NCI-H1417 (cell line): ENCODE measurements around the gene PLA2G12B.
"Not testable (repeated sequence)": the region's sequence is repeated elsewhere in the genome, so short reads cannot be mapped to it uniquely, and the experiment has no call there.

Experiments
- DNase-seq, 3 experiments: peaks; one replicate each; lab custom pipeline; 2025; lab: John Stamatoyannopoulos, UW

PLA2G12B gene, protein sequence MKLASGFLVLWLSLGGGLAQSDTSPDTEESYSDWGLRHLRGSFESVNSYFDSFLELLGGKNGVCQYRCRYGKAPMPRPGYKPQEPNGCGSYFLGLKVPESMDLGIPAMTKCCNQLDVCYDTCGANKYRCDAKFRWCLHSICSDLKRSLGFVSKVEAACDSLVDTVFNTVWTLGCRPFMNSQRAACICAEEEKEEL

DNA sequence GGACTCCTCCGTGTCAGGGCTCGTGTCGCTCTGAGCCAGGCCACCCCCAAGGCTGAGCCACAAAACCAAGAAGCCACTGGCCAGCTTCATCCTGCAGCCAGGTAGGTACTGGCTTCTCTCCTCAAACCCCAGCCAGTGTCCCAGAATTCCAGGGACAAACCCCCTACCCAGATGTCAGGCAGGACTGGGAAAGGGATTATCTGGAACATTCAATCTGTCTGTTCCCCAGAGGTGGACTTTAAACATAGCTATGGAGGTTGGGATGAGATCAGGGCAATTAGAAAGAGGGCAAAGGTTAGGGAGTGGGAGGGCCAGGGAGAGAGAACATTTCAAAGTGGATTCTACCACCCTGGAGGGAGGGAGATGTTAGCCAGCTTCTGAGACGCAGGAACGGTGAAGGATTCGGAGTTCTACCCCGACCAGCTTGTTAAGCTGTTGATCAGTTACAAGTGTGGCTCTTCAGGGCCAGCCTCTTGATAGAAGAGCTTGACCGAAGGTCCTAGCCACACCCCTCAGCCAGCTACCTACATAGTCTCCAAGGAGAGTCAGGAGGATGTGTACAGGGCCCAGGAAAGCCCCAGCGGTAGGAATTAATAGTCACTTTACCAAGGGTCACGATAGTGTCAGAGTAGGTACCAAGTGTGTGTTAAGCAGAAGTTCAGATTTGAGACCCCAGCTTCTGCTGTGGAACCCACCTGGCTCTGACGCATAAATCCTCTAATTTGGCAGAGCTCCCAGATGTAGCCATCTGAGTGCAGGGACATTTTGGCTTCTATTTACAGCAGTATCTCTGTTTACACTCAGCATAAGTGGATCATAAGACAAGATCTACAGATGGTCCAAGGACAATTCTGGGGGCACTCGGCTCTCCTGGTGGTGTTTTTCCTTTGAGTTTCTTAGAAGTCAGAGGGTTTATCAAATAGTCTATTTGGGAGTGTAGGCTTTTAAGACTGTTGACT is at the start of gene PLA2G12B:
Gene PLA2G12B (minus strand): TSS at position 211 of the 959 bp plus-strand sequence. CDS start 121 bp downstream, at position 90.
- peak; percentile 3 to 62 (median 52) for DNase-seq

DNA sequence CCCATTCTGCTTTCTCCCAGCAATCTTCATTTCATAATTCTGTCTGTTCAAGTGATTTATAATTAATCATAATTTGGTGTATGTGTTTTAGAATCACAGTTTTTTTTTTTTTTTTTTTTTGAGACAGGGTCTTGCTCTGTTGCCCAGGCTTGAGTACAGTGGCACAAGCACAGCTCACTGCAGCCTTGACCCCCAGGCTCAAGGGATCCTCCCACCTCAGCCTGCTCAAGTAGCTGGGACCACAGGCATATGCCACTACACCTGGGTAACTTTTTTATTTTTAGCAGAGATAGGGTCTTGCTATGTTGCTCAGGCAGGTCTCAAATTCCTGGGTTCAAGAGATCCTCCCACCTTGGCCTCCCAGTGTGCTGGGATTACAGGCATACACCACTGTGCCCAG is 49.2 kb upstream of the PLA2G12B start:
- DNase-seq = no peak

GRCh38 chr10:73000973-73001372 is 46.4 kb upstream of the PLA2G12B start:
- no peak for DNase-seq

- no peak for DNase-seq
Measured at GRCh38 chr10:72997099-72997498, 42.5 kb upstream of the PLA2G12B start.

DNA sequence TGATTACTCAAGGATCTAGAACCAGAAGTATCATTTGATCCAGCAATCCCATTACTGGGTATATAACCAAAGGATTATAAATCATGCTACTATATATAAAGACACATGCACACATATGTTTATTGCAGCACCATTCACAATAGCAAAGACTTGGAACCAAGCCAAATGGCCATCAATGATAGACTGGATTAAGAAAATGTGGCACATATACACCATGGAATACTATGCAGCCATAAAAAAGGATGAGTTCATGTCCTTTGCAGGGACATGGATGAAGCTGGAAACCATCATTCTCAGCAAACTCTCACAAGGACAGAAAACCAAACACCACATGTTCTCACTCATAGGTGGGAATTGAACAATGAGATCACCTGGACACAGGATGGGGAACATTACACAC is 40.9 kb upstream of the PLA2G12B start:
- not testable (repeated sequence) for DNase-seq

DNA sequence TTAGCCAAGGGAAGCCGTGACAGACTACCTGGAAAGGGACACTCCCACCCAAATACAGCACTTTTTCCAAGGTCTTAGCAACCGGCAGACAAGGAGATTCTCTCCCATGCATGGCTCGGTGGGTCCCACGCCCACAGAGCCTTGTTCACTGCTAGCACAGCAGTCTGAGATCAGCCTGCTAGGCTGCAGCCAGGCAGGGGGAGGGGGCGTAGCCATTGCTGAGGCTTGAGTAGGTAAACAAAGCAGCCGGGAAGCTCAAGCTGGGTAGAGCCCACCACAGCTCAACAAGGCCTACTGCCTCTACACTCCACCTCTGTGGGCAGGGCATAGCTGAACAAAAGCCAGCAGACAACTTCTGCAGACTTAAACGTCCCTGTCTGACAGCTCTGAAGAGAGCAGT is 35.2 kb upstream of the PLA2G12B start:
- DNase-seq = not testable (repeated sequence)

- not testable (repeated sequence) for DNase-seq
Measured at GRCh38 chr10:72984618-72985017, 30.0 kb upstream of the PLA2G12B start.

DNA sequence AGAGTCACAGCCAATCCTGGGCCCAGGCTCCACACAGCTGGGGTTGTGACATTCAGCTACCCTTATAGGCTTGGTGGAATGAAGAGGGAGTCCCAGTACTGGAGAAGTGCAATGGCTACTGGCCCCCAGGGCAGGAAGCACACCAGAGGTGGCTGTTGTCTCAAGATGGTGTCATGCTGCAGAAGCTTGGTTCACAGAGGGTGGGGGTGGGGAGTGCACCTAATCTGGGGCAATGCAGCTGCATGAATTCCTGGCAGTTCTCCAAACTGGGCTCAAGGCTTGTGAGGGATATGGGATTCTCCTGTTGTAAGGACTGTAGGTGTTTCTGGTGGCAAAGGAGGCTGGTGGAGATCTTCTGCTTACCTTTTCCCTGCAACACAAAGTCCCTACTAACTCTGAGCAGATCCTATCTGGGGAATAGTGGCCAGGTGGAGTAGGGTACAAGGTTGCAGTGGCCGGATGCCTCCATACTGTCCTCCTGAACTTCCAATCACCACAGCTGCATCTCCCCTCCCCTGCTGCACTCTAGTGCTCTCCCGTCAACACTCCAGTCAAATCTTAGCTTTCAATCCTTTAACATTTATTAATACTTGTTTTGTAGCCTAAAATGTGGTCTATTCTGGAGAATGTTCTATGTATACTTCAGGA is 27.4 kb upstream of the PLA2G12B start:
- DNase-seq = peak in 1 of 3 experiments; percentile 1

GRCh38 chr10:72981028-72981881 is 26.6 kb upstream of the PLA2G12B start:
- no peak for DNase-seq

DNA sequence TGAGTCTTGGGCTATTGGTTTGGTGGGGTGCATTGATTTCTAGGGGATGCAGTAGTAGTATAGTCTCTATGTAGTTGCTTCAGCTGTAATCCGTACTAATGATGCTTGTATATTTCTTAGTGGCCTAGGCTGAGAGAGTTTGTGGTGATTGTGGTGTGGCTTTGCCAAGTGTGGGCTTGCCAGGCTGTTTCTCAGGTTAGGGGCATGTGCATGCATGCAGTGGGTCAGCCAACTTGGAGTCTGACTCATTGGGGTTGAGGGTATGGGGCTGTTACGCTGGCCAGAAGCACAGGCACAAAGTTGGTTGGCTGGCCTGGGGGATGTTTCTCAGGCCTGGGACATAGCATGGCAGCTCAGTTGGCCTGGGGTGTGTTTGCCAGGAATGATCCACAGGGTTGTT is 25.7 kb upstream of the PLA2G12B start:
- no peak for DNase-seq

DNA sequence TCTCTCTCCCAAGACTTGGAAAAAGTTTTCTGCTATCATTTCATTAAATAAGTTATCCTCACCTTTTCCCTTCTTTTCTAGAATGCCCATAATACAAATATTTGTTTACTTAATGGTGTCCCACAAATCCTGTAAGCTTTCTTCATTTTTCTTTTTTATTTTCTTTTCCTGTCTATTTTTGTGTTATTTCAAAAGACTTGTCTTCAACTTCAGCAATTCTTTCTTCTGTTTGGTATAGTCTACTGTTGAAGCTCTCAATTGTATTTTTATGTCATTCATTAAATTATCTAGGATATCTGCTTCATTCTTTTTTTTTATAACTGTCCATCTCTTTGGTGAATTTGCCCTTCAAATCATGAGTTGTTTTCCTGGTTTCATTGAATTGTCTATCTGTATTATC is 25.1 kb upstream of the PLA2G12B start:
- DNase-seq = no peak

- DNase-seq = no peak
Measured at GRCh38 chr10:72976886-72977285, 22.3 kb upstream of the PLA2G12B start.

- DNase-seq = no peak
Measured at GRCh38 chr10:72956001-72956400, 1.4 kb upstream of the PLA2G12B start.

- no peak for DNase-seq
Measured at GRCh38 chr10:72954230-72954595, 393 bp downstream of the PLA2G12B start.

DNA sequence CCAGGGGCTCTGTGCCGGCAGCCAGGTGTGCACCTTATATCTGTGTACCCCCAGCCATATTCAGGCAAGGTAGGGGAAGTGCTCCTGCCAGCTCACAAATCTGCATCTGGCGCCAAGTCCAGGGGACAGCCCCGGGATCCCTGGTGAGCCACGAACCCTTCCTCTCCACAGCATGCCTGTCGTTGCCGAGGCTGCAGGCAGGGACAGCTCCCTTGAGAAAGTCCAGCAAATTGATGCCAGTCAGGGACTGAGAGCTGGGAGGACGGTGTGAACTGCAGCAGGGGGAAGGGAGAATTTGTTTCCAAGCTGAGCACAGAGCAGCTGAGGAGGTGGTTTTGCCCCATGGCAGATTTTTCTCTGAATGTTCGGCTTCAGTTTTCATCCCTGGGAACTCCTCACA is 919 bp downstream of the PLA2G12B start:
- no peak for DNase-seq

- DNase-seq = peak in 1 of 3 experiments; percentile 25
Measured at GRCh38 chr10:72952642-72953158, 1.9 kb downstream of the PLA2G12B start.

DNA sequence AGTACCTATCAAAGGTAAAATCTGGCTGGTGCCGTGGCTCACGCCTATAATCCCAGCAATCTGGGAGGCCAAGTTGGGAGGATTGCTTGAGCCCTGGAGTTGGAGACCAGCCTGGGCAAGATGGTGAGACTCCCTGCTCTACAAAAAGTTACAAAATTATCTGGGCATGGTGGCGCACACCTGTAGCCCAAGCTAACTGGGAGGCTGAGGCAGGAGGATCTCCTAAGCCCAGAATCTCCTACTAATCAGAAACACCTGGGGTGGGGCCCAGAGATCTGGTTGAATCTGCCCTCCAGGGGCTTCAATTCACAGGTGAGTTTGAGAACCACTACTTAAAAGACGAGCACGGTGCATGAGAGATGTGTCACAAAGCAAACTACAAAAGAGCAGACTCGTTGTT is 2.4 kb downstream of the PLA2G12B start:
- DNase-seq = no peak

DNA sequence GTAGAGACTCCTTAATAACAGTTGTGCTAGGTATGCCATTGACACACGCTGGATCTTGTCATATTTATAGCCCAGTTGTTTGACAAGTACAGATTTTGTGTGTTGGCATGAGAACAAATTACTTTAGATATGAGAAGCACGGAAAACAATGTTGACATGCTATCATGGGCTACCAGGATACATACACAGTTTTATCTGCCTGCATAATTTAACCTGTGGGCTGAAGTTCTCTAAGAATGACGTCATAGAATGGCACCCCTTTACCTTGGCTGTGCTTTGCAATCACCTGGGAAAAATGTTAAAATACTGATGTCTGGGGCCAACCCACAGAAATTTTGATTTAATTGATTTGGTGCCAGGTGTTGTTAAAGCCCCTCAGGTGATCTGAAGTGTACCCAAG is 2.8 kb downstream of the PLA2G12B start:
- DNase-seq = no peak

DNA sequence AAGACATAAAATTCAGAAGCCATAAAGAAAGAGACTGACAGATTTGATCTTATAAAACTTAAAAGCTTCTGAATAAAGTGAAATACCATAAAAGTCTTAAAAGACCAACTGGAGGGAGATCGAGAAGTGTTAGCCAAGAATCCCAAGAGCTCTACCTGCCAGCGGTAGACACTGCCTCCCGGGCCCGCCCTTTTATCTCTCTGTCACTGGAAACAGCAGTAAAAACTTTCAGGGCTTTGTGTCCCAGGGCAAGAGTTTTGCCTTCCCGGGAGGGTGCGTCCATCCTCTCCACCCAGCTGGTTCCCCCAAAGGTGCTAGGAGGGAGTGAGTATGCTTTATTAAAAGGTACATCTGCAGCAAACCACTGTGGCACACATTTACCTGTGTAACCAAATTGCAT is 5.8 kb downstream of the PLA2G12B start:
- no peak for DNase-seq

DNA sequence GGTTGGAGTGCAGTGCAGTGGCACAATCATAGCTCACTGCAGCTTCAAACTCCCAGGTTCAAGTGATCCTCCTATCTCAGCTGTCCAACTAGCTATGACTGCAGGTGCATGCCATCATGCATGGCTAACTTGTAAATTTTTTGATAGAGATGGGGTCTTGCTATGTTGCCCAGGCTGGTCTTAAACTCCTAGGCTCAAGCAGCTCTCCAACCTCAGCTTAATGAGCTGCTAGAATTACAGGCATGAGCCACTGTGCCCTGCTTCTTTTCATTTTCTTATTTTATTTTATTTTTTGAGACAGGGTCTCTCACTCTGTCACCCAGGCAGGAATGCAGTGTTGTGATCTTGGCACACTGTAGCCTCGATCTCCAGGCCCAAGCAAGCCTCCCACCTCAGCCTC is 7.6 kb downstream of the PLA2G12B start:
- DNase-seq = no peak

GRCh38 chr10:72943498-72944234 is 10.9 kb downstream of the PLA2G12B start:
- DNase-seq = no peak
